ENCODE results near the gene OCA2. TPM values are rescaled to one million over a fixed set of nuclear protein-coding genes. Genes with fewer than 3 reads are reported as not detected.
A peak's percentile ranks its signal among the peaks of the same experiment; 100 is the strongest.
"Not testable (repeated sequence)": the region's sequence is repeated elsewhere in the genome, so short reads cannot be mapped to it uniquely, and the experiment has no call there.

OCA2 gene
- polyA plus RNA-seq, 3 donors = 8.2 to 11.0 (median 8.5) TPM

DNA sequence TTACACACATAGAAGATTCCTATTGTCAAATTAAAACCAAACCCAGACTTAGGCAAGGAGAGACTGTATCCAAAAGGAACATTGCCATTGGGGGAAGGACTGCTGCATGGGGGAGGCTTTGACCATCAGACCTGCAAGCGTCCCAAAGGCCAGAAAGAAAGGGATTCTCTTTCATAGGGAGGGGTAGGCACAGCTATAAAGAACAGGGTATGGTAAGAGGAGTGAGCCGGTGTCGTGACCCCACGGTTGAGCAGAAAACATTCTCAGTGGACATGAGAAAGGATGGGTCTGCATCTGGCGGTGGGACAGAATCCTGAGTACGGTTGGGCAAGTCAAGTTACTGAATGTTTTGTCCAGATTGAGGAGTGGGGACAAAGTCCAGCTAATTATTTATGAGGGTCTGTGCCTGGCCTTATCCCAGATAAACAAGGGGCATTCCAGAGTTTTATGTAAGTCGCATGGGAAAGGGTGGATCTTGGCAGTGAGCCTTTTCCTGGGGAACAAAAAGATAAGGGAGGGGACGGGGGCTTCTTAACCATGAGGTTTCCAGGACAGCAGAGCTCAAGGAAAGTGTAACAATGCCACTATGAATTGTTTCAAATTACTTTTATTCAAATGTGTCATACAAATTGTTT, 357.8 kb downstream of the OCA2 start:
- DNase-seq (ENCODE audit: extremely low read depth in 1 of 11, low read depth in 9 of 11, low spot score in 4 of 11) = peak in 6 of 11 donors; percentile 2 to 21 (median 10)

DNA sequence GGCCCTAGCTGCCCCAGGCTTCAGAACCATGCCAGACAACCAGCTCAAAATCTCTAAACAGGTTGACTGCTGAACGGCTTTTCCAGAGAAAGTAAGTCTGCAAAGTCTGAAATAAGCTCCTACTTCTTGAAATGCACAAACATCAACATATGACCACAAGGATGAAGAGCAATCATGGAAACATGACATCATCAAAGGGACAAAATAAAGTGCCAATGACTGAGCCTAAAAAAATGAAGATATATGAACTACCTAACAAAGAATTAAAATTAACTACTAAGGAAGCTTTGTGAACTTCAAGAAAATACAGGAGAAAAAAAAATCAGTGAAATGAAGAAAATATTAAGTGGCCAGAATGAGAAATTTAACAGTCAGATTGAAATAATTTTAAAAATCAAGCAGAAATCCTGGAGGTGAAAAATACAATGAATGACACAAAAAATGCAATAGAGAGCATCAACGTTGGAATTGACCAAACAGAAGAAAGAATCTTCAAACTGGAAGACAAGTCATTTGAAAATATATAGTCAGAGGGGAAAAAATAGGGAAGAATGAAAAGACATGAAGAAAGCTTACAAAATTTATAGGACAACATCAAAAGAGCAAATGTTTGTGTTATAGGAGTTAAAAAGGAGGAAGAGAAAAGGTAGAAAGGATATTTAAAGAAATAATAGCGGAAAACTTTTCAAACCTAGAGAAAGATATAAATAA, 364.2 kb downstream of the OCA2 start:
- no peak for DNase-seq (ENCODE audit: extremely low read depth in 1 of 11, low read depth in 9 of 11, low spot score in 4 of 11)

DNA sequence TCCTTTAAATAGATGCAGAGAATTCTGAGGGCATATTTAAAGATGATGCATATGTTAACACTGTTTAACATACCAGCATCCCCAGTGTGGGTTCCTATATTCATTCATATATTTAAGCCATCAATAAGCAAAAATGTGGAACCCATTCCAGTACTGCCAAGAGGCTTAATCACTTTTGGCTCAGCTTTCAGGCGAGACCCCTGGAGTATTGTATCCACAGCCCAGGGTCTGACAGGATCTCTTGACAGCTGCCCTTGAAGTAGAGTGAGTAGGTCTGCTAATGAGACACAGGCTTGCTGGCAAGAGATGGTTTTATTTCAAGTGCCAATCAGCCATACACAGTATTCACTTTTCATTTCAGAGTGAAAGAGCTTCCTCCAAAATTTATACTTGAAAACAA, 367.3 kb downstream of the OCA2 start:
- no peak for DNase-seq (ENCODE audit: extremely low read depth in 1 of 11, low read depth in 9 of 11, low spot score in 4 of 11)

DNA sequence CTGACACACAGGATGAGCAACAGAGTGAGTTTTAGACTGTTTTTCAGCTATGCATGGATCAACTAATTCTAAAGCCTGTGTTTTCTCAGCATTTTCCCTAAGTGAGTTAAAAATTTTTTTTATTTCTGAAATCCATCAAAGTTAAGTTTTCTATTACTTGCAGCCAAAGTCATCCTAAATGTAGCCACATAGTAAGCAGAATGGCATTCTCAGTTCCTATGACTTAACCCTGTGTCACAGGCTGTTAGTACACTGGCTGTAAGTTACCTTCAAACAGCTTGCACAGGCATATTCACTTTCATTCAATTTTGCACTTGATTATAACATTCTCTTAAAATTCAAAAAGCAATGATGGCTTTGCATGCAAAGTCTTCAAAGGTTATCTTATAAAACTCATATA, 368.2 kb downstream of the OCA2 start:
- DNase-seq (ENCODE audit: extremely low read depth in 1 of 11, low read depth in 9 of 11, low spot score in 4 of 11) = no peak

DNA sequence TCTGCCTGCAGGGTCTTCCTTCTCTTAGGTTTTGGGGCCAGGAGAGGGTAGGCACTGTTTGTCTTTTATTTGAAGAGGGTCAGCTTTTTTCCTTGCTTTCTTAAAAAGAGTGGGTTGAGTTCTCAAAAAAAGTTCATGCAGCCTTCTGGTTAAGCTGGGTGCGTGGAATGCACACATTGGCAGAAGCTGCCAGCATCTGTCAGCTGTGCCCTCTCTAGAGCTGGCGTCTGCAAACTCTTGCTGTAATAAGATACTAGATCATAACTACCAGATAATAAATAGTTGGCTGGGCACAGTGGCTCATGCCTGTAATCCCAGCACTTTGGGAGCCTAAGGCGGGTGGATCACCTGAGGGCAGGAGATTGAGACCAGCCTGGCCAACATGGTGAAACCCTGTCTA, 373.4 kb downstream of the OCA2 start:
- DNase-seq (ENCODE audit: extremely low read depth in 1 of 11, low read depth in 9 of 11, low spot score in 4 of 11) = no peak

DNA sequence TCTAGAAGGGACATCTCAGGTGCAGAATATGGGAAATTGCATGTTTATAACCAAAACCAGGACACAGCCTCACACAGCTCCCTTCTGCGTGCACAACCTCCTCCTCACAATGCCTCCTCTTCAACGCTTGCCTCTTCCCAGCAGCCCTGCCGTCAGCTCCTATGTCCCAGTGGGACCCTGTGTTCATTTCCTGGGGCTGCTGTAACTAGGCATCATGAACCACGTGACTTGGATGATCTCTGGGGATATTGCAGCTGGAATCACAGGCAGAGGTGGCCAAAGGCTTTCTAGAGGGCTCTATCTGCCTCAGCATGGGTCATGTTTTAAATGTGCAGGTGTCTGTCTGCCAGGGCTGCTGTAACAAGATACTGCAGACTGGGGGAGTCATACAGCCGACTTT, 375.3 kb downstream of the OCA2 start:
- no peak for DNase-seq (ENCODE audit: extremely low read depth in 1 of 11, low read depth in 9 of 11, low spot score in 4 of 11)

DNA sequence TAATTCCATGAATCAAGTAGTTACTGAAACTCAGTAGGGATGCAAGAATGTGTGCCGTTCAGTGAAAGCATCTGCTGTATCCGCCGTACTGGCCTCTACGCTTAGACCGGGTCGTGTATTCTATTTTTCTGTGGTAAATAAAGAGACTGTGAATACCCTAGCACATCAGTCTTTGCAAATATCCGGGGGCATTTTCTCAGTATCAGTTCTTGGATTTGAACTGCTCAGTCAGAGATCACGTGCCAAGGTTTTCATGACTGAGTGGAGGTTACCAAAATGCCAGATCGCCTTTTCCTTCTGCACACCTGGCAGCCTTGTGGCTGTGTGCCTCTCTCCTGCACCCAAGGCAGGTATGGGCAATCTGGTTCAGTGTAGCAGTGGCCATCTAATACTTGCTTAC, 377.0 kb downstream of the OCA2 start:
- no peak for DNase-seq (ENCODE audit: extremely low read depth in 1 of 11, low read depth in 9 of 11, low spot score in 4 of 11)

DNA sequence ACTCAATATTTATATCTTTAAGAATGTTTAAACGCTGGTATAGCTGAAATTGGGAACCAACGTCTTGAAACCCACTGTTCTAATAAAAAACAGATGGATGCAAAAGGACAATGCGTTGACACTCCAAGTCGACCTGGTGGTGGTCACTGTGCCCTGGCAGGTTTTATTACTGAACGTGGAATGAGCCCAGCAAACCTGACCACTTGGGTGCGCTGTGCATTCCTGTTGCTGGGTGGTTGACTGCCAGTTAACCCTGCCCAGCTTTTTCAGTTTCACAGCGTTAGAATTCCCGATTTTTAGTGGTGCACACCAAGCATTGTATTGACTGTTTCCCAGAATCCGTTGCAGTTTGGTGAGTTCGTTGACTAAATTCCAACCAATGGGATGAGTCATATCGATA, 384.4 kb downstream of the OCA2 start:
- no peak for DNase-seq (ENCODE audit: extremely low read depth in 1 of 11, low read depth in 9 of 11, low spot score in 4 of 11)

DNA sequence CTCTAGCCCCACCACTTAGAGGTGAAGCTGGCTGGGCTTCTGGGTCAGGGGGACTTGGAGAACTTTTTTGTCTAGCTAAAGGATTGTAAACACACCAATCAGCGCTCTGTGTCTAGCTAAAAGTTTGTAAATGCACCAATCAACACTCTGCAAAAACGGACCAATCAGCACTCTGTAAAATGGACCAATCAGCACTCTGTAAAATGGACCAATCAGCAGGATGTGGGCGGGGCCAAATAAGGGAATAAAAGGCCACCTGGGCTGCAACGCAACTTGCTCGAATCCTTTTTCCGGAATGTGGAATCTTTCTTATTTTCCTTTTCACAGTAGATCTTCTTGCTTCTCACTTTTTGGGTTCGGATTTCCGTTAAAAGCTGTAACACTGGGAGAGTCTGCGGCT, 385.3 kb downstream of the OCA2 start:
- DNase-seq (ENCODE audit: extremely low read depth in 1 of 11, low read depth in 9 of 11, low spot score in 4 of 11) = not testable (repeated sequence)

DNA sequence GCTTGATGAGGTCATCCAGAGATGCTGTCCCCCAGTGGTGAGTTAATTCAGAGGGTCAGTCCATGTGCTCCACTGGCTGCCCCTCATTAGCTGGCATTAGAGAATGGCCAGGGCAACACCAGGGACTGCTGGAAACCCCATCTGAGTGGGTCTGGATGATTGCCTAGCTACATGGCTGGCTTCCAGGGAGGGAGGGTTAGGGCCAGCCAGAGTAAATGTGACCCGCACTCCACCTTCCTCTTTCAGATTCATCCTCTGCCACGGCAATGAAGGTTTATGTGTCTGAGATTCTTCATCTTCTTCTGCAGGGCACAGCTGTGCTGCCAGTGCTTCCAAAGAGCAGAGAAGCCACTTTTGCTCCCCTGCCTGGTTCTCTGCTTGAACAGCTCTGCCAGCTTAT, 391.9 kb downstream of the OCA2 start:
- DNase-seq (ENCODE audit: extremely low read depth in 1 of 11, low read depth in 9 of 11, low spot score in 4 of 11) = no peak

DNA sequence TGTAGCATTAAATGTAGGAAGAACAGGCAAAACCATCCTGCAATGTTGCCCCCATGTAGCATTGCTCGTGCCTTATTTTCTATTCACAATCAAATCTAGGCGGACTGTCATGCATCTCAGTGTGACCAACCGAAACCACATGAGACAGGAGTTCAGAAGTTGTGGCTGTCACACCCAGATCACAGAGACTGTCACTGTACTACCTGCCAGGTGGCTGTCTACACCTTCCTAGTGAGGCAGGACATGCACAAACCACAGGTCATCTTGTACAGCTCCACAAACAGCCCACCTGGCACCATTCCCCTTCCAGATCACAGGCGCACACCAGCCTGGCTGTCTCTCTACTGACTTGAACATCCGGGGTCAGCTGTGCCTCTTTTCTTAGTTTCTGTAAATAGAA, 392.8 kb downstream of the OCA2 start:
- no peak for DNase-seq (ENCODE audit: extremely low read depth in 1 of 11, low read depth in 9 of 11, low spot score in 4 of 11)

DNA sequence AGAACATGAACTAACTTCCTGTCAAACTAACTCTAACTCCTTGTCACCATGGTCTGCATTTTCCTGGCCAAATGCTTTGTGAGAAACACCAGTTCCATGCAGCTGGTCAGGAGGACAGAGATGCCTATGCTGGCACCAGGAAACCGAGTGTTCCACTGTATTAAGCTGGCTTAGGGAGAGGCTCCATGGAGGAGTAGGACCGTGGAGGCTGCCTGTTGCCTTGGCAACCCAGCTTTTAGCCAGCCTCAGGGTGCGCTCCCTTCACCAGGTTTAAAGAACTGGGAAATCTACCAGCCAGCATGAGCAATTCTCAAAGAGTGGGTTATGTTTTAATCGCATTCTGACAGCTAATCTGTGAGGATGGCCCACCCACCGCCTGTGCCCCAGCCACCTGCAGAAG, 394.1 kb downstream of the OCA2 start:
- no peak for DNase-seq (ENCODE audit: extremely low read depth in 1 of 11, low read depth in 9 of 11, low spot score in 4 of 11)

Other genes starting within 250 kb of the OCA2 start
- gene HERC2, start 222.9 kb upstream of the OCA2 start, polyA plus RNA-seq (ENCODE audit: insufficient read length in 3 of 3) = 10 to 100 TPM; 47.0 to 59.4 (median 53.9) TPM

Measured in renal cortex interstitium (tissue), 11 donors.